Measurements from ENCODE around the gene SLC48A1.

SLC48A1 gene

DNA sequence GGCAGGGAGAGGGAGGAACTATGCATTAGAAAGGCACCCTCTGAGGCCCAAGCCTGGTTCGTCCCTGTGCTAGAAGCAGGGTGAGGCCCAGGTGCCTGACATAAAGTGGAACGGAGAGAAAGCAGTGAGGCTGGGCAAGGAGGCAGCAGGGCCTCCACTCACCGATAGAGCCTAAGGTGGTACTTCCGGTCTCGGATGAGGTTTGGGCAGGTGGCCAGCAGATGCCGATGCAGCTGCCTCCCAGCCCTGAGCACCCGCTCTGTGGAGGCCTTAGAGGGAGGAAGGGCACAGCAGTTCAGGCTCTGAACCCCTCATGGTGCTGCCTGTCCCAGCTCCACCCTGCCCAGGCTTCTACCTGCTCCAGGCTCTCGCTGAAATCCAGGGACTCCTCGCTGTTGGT lies 21.5 kb upstream of the SLC48A1 start:
- TF ChIP-seq CTCF (conservative IDR thresholded peaks at IDR 0.05; ENCODE audit: low read depth, low read length) = no peak

GRCh38 chr12:47752121-47752520 lies 20.9 kb upstream of the SLC48A1 start:
- no peak overlapping the region for H3K4me3 ChIP-seq (ENCODE audit: low read length)
- no peak for TF ChIP-seq CTCF (conservative IDR thresholded peaks at IDR 0.05; ENCODE audit: low read depth, low read length)
- DNase-seq (ENCODE audit: low read depth) = no peak

More for the DNA sequence above, 21.5 kb upstream of the SLC48A1 start:
- no peak overlapping the region for H3K4me3 ChIP-seq (ENCODE audit: low read length)
- DNase-seq (ENCODE audit: low read depth) = no peak

- TF ChIP-seq CTCF (conservative IDR thresholded peaks at IDR 0.05; ENCODE audit: low read depth, low read length) = no peak
- no peak overlapping the region for H3K4me3 ChIP-seq (ENCODE audit: low read length)
- DNase-seq (ENCODE audit: low read depth) = no peak
These were observed 20.5 kb upstream of the SLC48A1 start for GRCh38 chr12:47752552-47752951.

DNA sequence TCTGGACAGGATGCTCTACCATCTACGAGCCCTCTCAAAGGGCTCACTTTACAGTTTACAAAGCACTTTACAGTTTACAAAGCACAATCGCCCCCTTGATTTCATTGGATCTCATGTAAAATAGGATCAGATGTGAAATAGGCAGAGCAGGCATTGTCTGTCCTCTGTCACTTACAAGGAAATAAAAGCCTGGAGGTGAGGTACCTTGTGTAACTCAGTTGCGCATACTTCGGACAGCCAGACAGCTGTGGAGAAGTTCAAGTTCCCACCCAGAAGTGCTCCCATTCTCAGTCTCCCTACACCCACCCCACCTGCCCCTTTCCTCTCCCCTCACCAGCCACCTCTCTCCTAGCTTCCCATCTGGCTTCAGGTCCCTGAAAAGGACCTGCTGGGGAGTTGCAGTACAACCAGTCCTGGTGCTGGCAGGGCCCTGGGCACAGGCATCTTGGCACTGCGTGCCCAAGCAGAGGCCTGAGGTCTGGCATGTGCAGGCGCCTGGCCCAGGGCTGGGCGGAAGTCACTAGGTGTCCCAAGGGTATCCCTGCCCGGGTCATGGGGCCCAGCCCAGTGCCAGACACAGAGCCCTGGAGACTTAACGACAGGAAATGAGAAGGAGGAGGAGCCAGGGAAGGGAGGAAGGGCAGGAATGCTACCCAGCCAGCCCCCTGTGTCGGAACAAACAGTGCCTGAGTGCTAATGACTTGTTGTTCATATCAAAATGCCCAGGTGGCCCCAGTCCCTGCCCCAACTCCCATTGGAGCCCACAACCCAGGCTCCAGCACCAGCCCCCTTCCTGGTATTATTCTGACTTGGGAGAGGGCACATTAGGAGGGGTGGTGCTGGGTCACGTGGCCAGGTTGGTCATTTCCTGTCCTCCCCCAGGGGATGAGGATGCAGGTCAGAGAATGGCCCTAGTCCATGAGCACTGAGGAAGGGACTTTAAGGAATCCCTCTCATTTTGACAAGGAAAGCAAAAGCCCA lies 19.7 kb upstream of the SLC48A1 start:
- no peak overlapping the region for H3K4me3 ChIP-seq (ENCODE audit: low read length)
- DNase-seq (ENCODE audit: low read depth) = no peak

GRCh38 chr12:47754126-47754525 lies 18.9 kb upstream of the SLC48A1 start:
- no peak for DNase-seq (ENCODE audit: low read depth)
- H3K4me3 ChIP-seq (ENCODE audit: low read length) = no peak overlapping the region
- TF ChIP-seq CTCF (conservative IDR thresholded peaks at IDR 0.05; ENCODE audit: low read depth, low read length) = no peak

More for the DNA sequence above, 19.7 kb upstream of the SLC48A1 start:
- no peak for TF ChIP-seq CTCF (conservative IDR thresholded peaks at IDR 0.05; ENCODE audit: low read depth, low read length)

GRCh38 chr12:47754881-47755280 lies 18.2 kb upstream of the SLC48A1 start:
- no peak for DNase-seq (ENCODE audit: low read depth)
- TF ChIP-seq CTCF (conservative IDR thresholded peaks at IDR 0.05; ENCODE audit: low read depth, low read length) = no peak
- H3K4me3 ChIP-seq (ENCODE audit: low read length) = no peak overlapping the region

Data from retinal pigment epithelial cell (primary cell).